CD4-positive, alpha-beta T cell treated with Interleukin-6 for 4 hours (primary cell): ENCODE data around the gene UCHL3.
"Not testable (repeated sequence)": the region's sequence is repeated elsewhere in the genome, so short reads cannot be mapped to it uniquely, and the experiment has no call there.

Source experiments
- DNase-seq: peaks from one replicate; pipeline ENCODE4 v3.0.0-alpha.2; 2020; ENCODE audit warnings: mixed read lengths

UCHL3 gene

DNA sequence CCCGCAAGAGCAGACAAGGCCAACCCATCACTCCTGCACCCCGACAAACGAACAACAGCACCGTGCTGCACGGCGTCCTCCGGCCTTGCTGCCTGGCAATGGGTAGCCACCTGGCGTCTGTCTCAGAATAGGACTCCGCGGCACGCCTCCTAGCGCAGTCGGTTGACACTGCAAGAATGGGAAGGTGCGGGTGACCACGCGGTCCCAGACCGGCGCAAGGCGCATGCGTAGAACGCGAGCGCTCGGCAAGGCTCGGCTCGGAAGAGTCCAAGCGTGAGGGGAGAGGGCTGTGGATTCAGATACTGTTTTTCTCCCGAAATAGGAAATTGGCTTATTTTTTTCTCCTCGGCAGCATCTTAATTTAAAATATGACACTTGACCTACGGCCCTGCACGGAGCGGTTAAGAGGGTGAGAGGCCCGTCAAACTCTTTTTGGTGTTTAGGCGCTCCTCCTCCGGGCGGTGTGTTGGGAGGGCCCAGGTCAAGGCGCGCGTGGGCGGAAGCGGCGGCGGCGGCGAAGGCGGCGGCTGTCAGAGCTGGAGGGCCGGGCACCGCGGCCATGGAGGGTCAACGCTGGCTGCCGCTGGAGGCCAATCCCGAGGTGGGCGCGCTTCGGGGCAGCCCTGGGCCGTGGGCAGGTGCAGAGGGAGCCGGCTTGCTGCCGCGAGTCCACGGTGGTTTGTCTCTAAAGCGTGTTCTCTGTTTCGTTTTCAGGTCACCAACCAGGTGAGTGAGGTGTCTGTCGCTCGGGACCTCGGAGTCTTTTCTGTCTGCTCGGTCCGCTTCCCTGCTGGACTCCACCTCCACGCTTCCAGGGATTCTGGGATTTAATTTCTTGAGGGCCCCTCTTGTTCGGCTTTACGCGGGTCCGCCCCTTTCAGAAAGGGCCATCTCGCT, at the start of gene UCHL3:
TSS of gene UCHL3 (plus strand) at position 530 of the 897 bp plus-strand sequence. CDS start at position 560, 30 bp downstream.
- DNase-seq, result peak; percentile 98

- DNase-seq, result no peak
These were observed 44.3 kb upstream of the UCHL3 start for GRCh38 chr13:75505327-75505726.

DNA sequence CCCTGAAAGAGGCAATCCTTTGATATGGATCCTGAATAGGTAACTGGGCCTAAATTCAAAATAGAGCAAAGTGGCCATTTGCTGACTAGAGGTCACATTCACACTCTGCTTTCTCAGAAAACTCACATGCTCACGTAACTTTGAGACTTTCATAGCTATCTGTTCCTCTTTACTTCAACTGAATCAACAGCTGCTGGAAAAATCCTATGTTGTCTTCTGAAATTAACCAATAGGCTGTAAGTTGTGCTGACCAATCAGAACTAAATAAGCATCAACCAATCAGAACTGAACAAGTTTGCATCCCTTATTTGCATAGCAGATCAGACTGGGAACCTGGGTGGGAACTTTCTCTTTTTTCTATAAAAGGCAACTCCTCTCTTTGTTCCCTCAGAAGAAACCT, 43.6 kb upstream of the UCHL3 start:
- no peak for DNase-seq

GRCh38 chr13:75507027-75508001, 42.3 kb upstream of the UCHL3 start:
- DNase-seq, result no peak

DNA sequence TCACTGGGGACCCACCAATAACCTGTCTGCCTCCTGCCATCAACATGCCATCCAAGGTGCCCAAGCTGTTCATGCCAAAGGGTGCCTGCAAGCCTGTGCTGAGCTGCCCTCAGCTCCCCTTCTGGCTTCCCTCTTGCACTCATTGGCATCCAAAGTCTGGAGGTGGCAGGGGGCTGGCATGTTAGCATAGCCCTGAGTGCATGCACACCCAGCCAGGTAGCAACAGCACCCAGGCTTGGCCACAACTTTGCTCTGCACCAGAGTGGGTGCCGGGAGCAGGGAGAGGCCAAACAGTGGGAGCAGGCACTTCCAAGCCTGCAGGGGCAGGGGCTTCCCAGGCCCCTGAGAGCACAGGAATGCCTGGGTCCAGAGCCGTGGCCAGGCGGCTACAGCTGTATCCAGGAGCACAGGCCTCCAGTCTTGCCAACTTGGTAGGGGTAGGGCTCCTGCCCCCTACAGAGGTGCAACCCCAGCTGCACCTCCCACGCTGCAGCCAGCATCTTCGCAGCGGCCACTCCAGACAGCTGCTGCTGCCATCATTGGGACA, 41.5 kb upstream of the UCHL3 start:
- no peak for DNase-seq

GRCh38 chr13:75511051-75511625, 38.5 kb upstream of the UCHL3 start:
- DNase-seq, result no peak

- DNase-seq, result no peak
These were observed 37.3 kb upstream of the UCHL3 start for GRCh38 chr13:75512253-75512652.

DNA sequence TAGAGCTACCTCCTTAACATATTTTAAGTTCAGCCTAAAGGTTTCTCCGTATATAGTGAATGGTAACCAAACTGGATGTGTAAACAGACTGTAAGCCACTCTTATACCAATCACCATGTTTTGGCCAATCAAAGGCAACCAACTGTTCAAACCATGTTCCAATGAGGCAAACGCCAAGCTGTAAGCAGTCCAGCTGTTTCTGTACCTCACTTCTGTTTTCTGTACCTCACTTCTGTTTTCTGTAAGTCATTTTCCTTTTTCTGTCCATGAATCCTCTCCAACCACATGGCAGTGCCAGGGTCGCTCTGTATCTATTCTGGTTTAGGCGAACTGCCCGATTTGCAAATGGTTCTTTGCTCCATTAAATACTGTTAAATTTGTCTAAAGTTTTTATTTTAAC, 36.3 kb upstream of the UCHL3 start:
- no peak for DNase-seq

DNA sequence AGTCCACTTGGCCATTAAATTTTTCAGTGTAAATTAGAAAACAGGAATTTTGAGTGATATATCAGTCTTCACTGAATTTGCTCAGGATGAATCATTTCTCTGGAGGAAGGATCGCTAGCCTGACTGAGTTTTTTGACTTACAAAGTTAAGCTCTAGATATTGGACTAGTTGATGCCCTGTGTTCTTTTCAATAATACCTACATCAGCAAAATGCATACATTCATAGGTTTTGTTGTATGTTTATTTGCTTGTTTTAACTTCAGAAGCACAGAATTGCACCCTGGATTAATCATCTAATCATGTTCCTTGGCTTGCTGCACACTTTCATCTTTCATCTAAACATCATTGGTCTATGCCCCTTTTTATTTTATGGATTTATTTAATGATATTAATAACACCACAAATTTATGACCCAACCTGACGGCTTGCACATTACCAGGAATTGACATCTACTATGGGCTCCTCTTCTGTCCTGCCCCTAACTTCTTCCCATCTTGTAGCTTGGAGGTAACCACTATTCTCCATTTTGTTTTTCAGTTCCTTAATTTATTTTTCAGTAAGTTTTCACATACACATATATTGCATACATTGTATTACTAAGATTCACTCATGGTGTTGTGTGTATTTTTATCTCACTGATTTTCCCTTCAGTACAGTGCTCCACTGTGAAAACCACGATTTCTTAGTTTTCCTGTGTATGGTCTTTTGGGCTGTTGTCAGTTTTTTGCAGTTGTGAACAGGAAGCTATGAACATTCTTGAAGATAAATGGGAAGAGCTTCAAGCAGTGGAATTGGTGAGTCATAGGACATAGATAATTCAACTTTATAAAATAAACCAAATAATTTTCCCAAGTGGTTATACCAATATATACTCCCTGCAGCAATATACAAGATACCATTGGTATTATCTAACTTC, 35.3 kb upstream of the UCHL3 start:
- DNase-seq, result no peak

GRCh38 chr13:75518439-75519088, 31.0 kb upstream of the UCHL3 start:
- DNase-seq, result no peak

DNA sequence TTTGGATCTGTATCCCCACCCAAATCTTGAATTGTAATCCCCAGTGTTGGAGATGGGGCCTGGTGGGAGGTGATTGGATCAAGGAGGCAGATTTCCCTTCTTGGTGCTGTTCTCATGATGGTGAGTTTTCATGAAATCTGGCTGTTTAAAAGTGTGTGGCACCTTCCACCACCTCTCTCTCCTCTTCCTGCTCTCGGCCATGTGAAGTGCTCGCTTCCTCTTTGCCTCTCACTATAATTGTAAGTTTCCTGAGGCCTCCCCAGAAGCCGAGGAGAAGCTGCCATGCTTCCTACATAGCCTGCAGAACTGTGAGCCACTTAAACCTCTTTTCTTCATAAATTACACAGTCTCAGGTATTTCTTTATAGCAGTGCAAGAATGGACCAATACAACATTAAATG, 27.6 kb upstream of the UCHL3 start:
- DNase-seq, result no peak

- DNase-seq, result no peak
These were observed 19.0 kb upstream of the UCHL3 start for GRCh38 chr13:75530549-75530961.

DNA sequence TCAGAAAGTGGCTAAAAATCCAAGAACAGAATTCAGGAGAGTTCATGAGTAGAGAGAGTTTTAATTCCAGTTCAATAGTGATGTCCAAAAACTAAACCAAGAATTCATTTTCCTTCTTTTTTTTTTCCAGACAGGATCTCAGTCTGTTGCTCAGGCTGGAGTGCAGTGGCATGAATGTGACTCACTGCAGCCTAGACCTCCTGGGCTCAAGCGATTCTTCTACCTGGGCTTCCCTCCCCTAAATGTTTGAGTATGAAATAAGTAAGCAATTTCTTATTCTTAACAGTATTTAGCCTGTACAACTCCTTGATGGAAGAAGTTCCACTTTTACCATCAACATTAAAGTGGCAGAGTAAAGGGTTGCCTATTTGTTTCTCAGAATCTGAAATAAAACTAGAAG, 15.7 kb upstream of the UCHL3 start:
- no peak for DNase-seq

DNA sequence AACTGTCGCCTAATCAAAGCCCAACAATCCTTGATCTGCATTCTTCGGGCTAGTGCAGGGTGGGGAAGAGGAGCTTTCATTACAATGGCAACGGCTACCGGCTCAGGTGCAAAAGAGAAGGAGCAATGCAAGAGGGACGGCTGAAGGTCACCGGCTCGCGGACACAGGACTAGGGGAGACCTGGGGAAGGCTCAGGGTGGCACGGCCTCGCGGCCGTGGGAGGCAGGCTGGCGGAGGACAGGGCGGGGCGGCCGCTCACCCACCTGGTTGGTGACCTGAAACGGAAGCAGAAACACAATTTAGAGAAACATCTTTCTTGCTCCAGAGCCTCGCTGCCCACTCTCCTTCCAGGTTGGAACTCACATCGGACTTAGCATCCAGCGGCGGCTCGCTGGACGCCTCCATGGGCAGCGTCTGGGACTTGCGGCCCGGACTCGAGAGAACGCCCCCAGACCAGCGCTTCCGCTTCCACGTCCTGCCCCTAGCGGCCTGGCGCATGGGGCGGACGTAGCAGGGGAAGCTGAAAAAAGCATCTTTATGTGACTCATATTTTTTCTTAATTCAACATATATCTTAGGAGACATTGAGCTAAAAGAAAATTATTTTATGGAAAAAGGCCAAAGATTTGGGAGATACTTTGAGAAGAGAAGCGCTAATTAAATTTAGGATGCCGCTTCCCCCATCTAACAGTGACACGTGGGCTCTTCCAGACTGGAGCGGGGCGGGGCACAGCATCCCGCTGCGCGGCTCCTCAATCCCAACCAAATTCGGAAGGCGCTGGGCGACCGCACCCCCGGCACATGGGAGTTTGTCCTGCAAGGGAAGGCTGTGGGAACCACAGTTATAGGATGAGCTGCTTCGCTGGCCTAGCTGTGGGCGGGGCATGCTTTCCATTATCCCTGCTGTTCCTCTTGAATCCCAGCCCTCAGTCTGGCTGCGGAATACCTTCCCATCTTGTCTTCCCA, 11.9 kb upstream of the UCHL3 start, which contains the start of gene COMMD6:
TSS of gene COMMD6 (minus strand) at position 441 of the 965 bp plus-strand sequence. CDS start at position 405, 36 bp downstream.
- peak; percentile 72 for DNase-seq

DNA sequence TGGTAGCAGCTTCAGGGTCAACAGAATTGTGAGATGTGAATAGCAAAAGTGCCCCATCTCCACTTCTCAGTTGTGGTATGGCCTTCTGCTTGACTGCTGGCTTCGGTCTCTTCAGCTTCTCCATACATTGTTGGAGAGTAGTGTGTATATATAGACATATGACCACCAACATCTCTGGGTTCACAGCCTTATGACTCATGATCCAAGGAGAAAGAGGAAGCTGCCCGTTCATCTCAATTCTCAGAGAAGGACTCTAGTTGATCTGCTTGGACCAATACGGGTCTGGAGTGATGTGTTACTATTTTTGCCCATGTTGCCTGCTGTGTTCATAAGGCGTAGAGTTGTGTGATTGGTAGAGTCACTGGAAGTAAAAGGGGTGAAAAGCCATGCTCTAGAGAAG, 8.3 kb upstream of the UCHL3 start:
- no peak for DNase-seq

DNA sequence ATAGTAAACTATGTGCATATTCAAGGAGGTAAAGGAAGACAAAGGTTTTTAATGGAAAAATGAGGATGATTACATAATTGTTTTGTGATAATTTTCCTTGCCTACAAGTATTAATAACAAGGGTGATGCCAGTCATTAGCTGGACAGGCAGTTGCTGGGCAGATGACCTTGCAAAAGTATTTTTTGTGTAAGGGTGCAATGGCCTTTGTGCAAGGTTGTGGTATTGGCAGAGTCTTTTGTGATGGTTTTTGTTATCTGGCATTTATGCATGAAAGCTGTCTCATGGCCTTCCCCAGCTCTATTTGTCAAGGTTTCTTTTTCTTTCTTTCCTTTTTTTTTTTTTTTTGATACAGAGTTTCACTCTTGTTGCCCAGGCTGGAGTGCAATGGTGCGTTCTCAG, 7.6 kb upstream of the UCHL3 start:
- DNase-seq, result no peak

- DNase-seq, result no peak
These were observed 4.8 kb upstream of the UCHL3 start for GRCh38 chr13:75544681-75545330.

DNA sequence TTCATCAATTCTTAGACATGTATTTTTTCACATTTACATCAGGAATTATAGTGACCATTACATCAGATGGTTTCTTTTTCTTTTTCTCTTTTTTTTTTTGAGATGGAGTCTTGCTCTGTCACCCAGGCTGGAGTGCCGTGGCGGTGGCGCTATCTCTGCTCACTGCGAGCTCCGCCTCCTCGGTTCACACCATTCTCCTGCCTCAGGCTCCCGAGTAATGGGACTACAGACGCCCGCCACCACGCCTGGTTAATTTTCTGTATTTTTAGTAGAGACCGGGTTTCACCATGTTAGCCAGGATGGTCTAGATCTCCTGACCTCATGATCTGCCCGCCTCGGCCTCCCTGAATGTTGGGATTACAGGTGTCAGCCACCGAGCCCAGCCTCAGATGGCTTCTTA, 4.2 kb upstream of the UCHL3 start:
- not testable (repeated sequence) for DNase-seq

- no peak for DNase-seq
These were observed 1.7 kb upstream of the UCHL3 start for GRCh38 chr13:75547917-75548316.
